PC-3 (cell line): ENCODE measurements around the gene VIPR2. TPM values are rescaled to one million over a fixed set of nuclear protein-coding genes. Genes with fewer than 3 reads are reported as not detected.

Experiments used
- ATAC-seq: fragments of 200-7000 bp; cut with Tn5 transposase; 2 replicates; pipeline ENCODE4 v1.9.1; 2020; ENCODE audit warnings: mild to moderate bottlenecking, moderate library complexity
- BruUV-seq: library from RNA; stranded (reverse); fragments of 400-500 nt; replicated peaks from 2 replicates; lab custom pipeline; 2021; lab: Mats Ljungman, UMichigan
- CTCF ChIA-PET: fragments of 300-600 bp; sonication (Branson Sonifier 250); formaldehyde crosslinking; loops from one replicate; lab custom pipeline; 2022; ENCODE audit warnings: antibody characterized with exemption; lab: Charles Lee
- POLR2A ChIA-PET: fragments of 300-600 bp; sonication (Branson Sonifier 250); formaldehyde crosslinking; loops from one replicate; lab custom pipeline; 2022; ENCODE audit warnings: antibody characterized with exemption; ENCODE audit not compliant: unreplicated experiment; lab: Charles Lee
- DNase-seq: peaks from one replicate; pipeline ENCODE4 v3.0.0-alpha.2; 2015
- H2AFZ ChIP-seq: fragments of 300-600 bp; sonication (generic); 2 replicates; pipeline ENCODE4 v1.6.0; 2016; ENCODE audit warnings: antibody characterized with exemption, low read length
- H3F3A ChIP-seq: fragments of 300-600 bp; sonication (generic); one replicate; pipeline ENCODE4 v1.6.0; 2017; ENCODE audit warnings: antibody characterized with exemption, low read length, control low read depth, mild to moderate bottlenecking; ENCODE audit not compliant: unreplicated experiment
- H3K27ac ChIP-seq: fragments of 300-600 bp; sonication (generic); 2 replicates; pipeline ENCODE4 v1.5.1; 2016; ENCODE audit warnings: mild to moderate bottlenecking, low read length
- H3K27me3 ChIP-seq: fragments of 300-600 bp; sonication (generic); 2 replicates; pipeline ENCODE4 v1.6.1; 2016; ENCODE audit warnings: low read length, mixed read lengths
- H3K36me3 ChIP-seq: fragments of 300-600 bp; sonication (generic); 2 replicates; pipeline ENCODE4 v1.6.1; 2016; ENCODE audit warnings: low read depth, mixed run types, low read length, mixed read lengths
- H3K4me1 ChIP-seq: fragments of 300-600 bp; sonication (generic); 2 replicates; pipeline ENCODE4 v1.5.1; 2016; ENCODE audit warnings: low read length; ENCODE audit not compliant: insufficient read depth
- H3K4me2 ChIP-seq: fragments of 300-600 bp; sonication (generic); 2 replicates; pipeline ENCODE4 v1.6.0; 2016; ENCODE audit warnings: low read length
- H3K4me3 ChIP-seq: fragments of 300-600 bp; sonication (generic); 2 replicates; pipeline ENCODE4 v1.5.1; 2016; ENCODE audit warnings: mild to moderate bottlenecking, low read length, mixed read lengths
- H3K79me2 ChIP-seq: fragments of 300-600 bp; sonication (generic); 2 replicates; pipeline ENCODE4 v1.6.1; 2017; ENCODE audit warnings: low read length, mixed read lengths
- H3K9ac ChIP-seq: fragments of 300-600 bp; sonication (generic); 2 replicates; pipeline ENCODE4 v1.6.0; 2016; ENCODE audit warnings: mild to moderate bottlenecking, low read length
- H3K9me2 ChIP-seq: fragments of 300-600 bp; sonication (generic); replicated peaks from 2 replicates; pipeline ENCODE4 v1.6.1; 2016; ENCODE audit warnings: mixed run types, low read length, mixed read lengths
- H3K9me3 ChIP-seq: fragments of 300-600 bp; sonication (generic); 2 replicates; pipeline ENCODE4 v1.6.1; 2016; ENCODE audit warnings: low read length, mixed read lengths
- H4K20me1 ChIP-seq: fragments of 300-600 bp; sonication (generic); 2 replicates; pipeline ENCODE4 v1.6.1; 2016; ENCODE audit warnings: low read length, mixed read lengths
- EZH2 ChIP-seq: fragments of 300-600 bp; sonication (generic); IDR thresholded peaks from one replicate; pipeline ENCODE4 v1.6.1; 2017; ENCODE audit warnings: antibody characterized with exemption, mild to moderate bottlenecking, low read length; ENCODE audit not compliant: unreplicated experiment
- EZH2phosphoT487 ChIP-seq: fragments of 300-600 bp; sonication (generic); IDR thresholded peaks from 2 replicates; pipeline ENCODE4 v1.6.1; 2018; ENCODE audit warnings: mild to moderate bottlenecking, antibody characterized with exemption, low read length, borderline replicate concordance
- intact Hi-C: fragments of 100-400 bp; cut with micrococcal nuclease; formaldehyde crosslinking; loops from 2 replicates; pipeline ENCODE4 v1.9.0; 2023
- total RNA-seq: library from RNA; depleted of rRNA; stranded (reverse); fragments of >200 nt; gene quantifications from 2 replicates; pipeline ENCODE4 v1.2.3, GENCODE V29; 2014
- TF ChIP-seq, protein P1 (sequence below): fragments of 300-600 bp; sonication (generic); conservative IDR thresholded peaks from 2 replicates; pipeline ENCODE4 v1.5.1; 2017; ENCODE audit warnings: antibody characterized with exemption, low read depth, mild to moderate bottlenecking, low read length

The VIPR2 gene
- total RNA-seq, 1 experiment from 2014 or later = not detected

DNA sequence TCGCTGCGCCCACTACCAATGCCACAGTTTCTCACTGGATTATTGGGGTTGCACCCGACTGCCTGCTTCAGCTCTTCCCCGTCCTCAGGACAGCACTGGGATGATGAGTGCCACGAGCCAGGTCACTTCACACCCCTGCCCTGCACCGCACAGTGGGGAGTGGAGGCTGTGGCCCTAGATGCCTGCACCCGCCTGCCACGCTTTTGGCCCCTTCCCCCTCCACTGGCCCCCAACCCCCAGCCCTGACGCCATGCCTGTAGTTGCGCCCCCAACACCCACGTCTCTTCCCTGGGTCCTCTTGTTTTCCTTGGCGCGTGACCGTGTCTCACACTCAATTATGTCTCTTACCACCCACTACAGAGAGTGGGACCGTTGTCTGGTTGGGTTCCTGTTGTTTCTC is 134.3 kb downstream of the VIPR2 start:
- H3K27ac ChIP-seq = no peak overlapping the region
- no peak for TF ChIP-seq EZH2phosphoT487
- ATAC-seq (no peak), DNase-seq (no peak)
- no peaks in the 10 kb centered on the region for H4K20me1 ChIP-seq
- no peaks in the 10 kb centered on the region for H3K79me2 ChIP-seq
- peaks cover 9% of the 10 kb centered on the region; the same call in 1 of the 2 replicates for H3K27me3 ChIP-seq
- intact Hi-C loops = no loop called here
- H3K4me1 ChIP-seq = peaks cover 27% of the 10 kb centered on the region
- no peak overlapping the region for H3K4me3 ChIP-seq
- no peaks in the 10 kb centered on the region for H3F3A ChIP-seq
- no peaks in the 10 kb centered on the region for H3K9me2 ChIP-seq
- ChIA-PET CTCF (no interaction called here), POLR2A (no interaction called here)
- no TSS peak for BruUV-seq
- H3K36me3 ChIP-seq = no peaks in the 10 kb centered on the region
- no peaks in the 10 kb centered on the region for H3K9me3 ChIP-seq
- no peak overlapping the region for H2AFZ ChIP-seq
- H3K4me2 ChIP-seq = no peak overlapping the region
- H3K9ac ChIP-seq = no peak overlapping the region

DNA sequence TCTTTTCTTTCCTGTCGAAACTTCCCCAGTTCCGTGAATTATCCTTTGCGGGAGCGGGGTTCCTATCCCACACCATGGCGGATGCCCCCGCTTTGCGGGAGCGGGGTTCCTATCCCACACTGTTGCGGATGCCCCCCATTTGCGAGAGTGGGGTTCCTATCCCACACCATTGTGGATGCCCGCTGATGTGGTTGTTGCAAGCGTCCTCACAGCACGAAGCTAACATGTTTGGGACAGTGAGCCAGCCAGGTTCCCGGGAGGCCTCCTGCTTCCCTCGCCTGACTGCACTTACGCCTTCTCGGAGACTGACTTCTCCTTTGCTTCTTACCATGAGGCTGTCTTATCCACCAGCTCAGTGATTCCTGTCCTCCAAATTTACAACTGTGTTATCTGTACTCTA is 134.7 kb downstream of the VIPR2 start:
- no peaks in the 10 kb centered on the region for H3K9me2 ChIP-seq
- no peak for ATAC-seq
- H3K9me3 ChIP-seq = no peaks in the 10 kb centered on the region
- no peak for DNase-seq
- no peaks in the 10 kb centered on the region for H4K20me1 ChIP-seq
- H3K4me3 ChIP-seq = no peak overlapping the region
- TF ChIP-seq EZH2 = no peak
- TF ChIP-seq, protein P1, sequence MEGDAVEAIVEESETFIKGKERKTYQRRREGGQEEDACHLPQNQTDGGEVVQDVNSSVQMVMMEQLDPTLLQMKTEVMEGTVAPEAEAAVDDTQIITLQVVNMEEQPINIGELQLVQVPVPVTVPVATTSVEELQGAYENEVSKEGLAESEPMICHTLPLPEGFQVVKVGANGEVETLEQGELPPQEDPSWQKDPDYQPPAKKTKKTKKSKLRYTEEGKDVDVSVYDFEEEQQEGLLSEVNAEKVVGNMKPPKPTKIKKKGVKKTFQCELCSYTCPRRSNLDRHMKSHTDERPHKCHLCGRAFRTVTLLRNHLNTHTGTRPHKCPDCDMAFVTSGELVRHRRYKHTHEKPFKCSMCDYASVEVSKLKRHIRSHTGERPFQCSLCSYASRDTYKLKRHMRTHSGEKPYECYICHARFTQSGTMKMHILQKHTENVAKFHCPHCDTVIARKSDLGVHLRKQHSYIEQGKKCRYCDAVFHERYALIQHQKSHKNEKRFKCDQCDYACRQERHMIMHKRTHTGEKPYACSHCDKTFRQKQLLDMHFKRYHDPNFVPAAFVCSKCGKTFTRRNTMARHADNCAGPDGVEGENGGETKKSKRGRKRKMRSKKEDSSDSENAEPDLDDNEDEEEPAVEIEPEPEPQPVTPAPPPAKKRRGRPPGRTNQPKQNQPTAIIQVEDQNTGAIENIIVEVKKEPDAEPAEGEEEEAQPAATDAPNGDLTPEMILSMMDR = no peak
- no peak for TF ChIP-seq EZH2phosphoT487
- no peak overlapping the region for H3K4me2 ChIP-seq
- H3F3A ChIP-seq = no peaks in the 10 kb centered on the region
- no TSS peak for BruUV-seq
- H3K27ac ChIP-seq = no peak overlapping the region
- H3K4me1 ChIP-seq = peaks cover 22% of the 10 kb centered on the region
- POLR2A ChIA-PET = no interaction called here
- no peaks in the 10 kb centered on the region for H3K79me2 ChIP-seq
- CTCF ChIA-PET = no interaction called here
- H3K27me3 ChIP-seq = peaks cover 9% of the 10 kb centered on the region; the same call in 1 of the 2 replicates
- no peak overlapping the region for H2AFZ ChIP-seq
- H3K36me3 ChIP-seq = no peaks in the 10 kb centered on the region
- no peak overlapping the region for H3K9ac ChIP-seq
- intact Hi-C loops = no loop called here

DNA sequence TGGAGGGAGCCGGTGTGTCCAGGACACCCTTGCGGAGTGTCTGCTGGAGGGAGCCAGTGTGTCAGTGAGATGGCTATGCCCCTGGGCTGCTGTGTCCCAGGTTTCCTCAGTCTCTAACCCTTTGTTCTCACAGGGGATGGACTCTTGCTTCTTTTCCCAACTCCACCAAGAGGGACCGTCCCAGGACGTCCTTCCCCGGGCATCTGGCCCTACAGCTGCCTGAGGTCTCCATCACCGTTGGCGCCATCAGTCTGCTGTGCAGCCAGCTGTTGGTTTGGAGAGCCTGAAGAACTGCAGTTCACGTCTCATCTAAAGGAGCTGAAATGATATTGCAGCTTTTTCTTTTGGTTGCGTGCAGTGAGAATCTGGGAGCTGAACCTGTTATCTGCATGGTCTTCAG is 136.2 kb downstream of the VIPR2 start:
- Histone ChIP-seq H3K27ac (no peak overlapping the region), H3K9ac (no peak overlapping the region), H4K20me1 (no peaks in the 10 kb centered on the region), H3K4me2 (no peak overlapping the region), H3K4me1 (peaks cover 16% of the 10 kb centered on the region), H3K79me2 (no peaks in the 10 kb centered on the region), H3K9me2 (no peaks in the 10 kb centered on the region), H2AFZ (no peak overlapping the region), H3K4me3 (no peak overlapping the region), H3F3A (no peaks in the 10 kb centered on the region), H3K9me3 (no peaks in the 10 kb centered on the region), H3K36me3 (no peaks in the 10 kb centered on the region), H3K27me3 (peaks cover 9% of the 10 kb centered on the region; the same call in 1 of the 2 replicates)
- no peak for DNase-seq
- intact Hi-C loops = no loop called here
- no peak for TF ChIP-seq EZH2phosphoT487
- TF ChIP-seq, protein P1 = no peak
- TF ChIP-seq EZH2 = no peak
- ATAC-seq = no peak
- ChIA-PET POLR2A (no interaction called here), CTCF (no interaction called here)
- BruUV-seq = no TSS peak
